T-helper 1 cell treated with Interleukin-12 subunit alpha and Interleukin-12 subunit beta and Interleukin-4 antibody, amounts not matched to agents 30 μg/mL and 1 μg/mL, for 36 hours (primary cell): ENCODE data around the gene RALGPS2.

ENCODE experiments used
- H3K27ac Mint-ChIP-seq: one replicate; pipeline ENCODE4 v1.8.0; 2021; ENCODE audit warnings: mild to moderate bottlenecking, mixed read lengths
- H3K27me3 Mint-ChIP-seq: one replicate; pipeline ENCODE4 v1.8.0; 2021; ENCODE audit warnings: low read depth, mixed read lengths
- H3K36me3 Mint-ChIP-seq: one replicate; pipeline ENCODE4 v1.8.0; 2021; ENCODE audit warnings: low read depth, mixed read lengths
- H3K4me1 Mint-ChIP-seq: one replicate; pipeline ENCODE4 v1.8.0; 2021; ENCODE audit warnings: low read depth, mixed read lengths
- H3K4me3 Mint-ChIP-seq: one replicate; pipeline ENCODE4 v1.8.0; 2021; ENCODE audit warnings: mild to moderate bottlenecking, moderate library complexity, mixed read lengths
- H3K9me3 Mint-ChIP-seq: one replicate; pipeline ENCODE4 v1.8.0; 2021; ENCODE audit warnings: mixed read lengths

Gene RALGPS2, protein sequence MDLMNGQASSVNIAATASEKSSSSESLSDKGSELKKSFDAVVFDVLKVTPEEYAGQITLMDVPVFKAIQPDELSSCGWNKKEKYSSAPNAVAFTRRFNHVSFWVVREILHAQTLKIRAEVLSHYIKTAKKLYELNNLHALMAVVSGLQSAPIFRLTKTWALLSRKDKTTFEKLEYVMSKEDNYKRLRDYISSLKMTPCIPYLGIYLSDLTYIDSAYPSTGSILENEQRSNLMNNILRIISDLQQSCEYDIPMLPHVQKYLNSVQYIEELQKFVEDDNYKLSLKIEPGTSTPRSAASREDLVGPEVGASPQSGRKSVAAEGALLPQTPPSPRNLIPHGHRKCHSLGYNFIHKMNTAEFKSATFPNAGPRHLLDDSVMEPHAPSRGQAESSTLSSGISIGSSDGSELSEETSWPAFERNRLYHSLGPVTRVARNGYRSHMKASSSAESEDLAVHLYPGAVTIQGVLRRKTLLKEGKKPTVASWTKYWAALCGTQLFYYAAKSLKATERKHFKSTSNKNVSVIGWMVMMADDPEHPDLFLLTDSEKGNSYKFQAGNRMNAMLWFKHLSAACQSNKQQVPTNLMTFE

DNA sequence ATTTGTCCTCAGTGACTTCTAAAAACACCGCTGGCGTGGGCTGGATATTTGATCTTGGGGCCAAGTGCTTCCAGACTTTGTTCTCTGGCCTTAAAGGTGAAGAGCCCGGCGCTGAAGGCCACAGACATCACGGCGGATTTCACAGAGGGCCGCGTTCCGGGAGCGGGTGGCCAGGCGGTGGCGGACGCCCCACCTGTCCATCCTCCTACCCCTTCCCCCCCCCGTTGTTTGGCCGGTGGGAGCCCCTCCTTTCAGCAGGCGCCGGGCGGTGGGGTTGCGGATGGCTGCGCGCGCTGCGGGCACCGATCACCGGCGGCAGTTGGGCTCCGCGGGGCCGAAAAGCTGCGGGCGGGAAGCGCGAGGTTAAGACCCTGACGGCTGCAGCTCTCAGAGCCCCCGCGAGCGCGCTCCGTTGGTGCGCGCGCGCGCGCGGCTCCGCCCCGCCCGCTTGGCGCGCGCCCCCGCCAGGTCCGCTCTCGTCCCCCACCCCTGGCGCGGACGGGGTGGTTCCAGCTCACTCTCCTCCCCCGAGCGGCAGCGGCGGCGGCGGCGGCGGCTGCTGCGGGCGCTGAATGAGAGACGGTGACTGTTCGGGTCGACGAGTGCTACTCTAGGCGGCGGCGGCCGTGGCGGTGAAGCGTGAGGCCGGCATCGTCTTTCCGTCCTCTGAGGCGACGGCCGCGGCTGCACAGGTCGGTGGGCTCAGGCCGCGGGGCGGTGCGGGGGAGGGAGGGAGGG lies at the start of gene RALGPS2:
Gene RALGPS2 (plus strand): TSS at position 517 of the 738 bp plus-strand sequence. CDS start 51,521 bp downstream, outside the sequence.
- H3K27me3 Mint-ChIP-seq = peaks cover 29% of the 10 kb centered on the region
- peak within 1 kb of the TSS; percentile 55 for H3K27ac Mint-ChIP-seq
- H3K9me3 Mint-ChIP-seq = no peaks in the 10 kb centered on the region
- no peaks in the 10 kb centered on the region for H3K36me3 Mint-ChIP-seq
- peak within 1 kb of the TSS; percentile 81 for H3K4me3 Mint-ChIP-seq
- peaks cover 10% of the 10 kb centered on the region for H3K4me1 Mint-ChIP-seq

DNA sequence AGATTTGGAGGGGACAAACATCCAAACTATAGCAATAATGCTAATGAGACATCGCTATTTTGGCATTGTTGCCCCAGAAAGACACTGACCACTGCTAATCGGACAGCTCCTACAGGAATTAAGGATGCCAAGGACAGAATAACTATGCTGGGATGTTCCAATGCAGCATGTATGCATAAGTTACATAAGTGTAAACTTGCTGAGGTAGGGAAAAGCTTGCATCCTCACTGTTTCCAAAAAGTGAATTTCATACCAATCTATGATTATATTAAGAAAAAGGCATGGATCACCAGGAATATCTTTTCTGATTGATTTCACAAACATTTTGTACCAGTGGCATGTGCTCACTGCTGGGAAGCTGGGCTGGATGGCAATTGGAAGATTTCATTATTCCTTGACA lies 45.8 kb upstream of the RALGPS2 start:
- Mint-ChIP-seq H3K27me3 (peaks cover 4% of the 10 kb centered on the region), H3K9me3 (peaks cover 3% of the 10 kb centered on the region), H3K4me3 (no peak overlapping the region), H3K27ac (no peak overlapping the region), H3K4me1 (no peaks in the 10 kb centered on the region), H3K36me3 (no peaks in the 10 kb centered on the region)

DNA sequence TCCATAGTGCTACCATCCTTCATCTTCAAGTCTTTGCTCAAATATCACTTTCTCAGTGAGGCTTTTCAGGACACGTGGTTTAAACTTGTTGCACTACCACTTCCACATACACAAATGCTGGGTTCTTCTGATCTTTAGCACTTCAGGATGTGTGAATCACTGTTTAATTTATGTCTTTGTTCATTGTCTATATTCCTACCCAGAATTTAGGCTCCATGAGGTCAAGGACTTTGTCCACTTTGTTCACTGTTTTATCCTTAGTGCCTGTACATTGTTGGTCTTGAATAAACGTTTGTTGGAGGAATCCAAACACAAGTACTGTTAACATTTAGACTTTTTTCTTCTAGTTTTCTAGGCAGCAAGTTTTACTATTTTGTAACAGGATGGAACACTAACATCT lies 42.6 kb upstream of the RALGPS2 start:
- Mint-ChIP-seq H3K27me3 (peaks cover 4% of the 10 kb centered on the region), H3K4me1 (no peaks in the 10 kb centered on the region), H3K9me3 (peaks cover 3% of the 10 kb centered on the region), H3K4me3 (no peak overlapping the region), H3K27ac (no peak overlapping the region), H3K36me3 (no peaks in the 10 kb centered on the region)

DNA sequence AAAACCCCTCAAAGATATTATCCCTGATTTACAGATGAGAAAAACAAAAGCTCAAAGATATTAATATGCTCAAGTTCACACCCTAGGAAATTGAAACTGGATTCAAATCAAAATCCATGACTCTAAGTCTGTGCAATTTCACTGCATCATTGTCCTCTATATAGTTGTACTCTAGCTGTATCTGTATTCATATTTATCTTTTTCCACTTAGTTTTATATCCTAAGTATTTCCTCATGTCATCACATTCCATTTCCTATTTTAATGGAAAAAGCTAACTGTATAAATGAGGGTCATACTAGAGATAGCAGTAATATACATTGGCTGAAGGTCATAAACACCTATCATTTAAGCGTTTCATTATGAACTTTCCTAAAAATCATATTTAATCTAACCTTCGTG lies 42.2 kb upstream of the RALGPS2 start:
- H3K27ac Mint-ChIP-seq = no peak overlapping the region
- H3K4me3 Mint-ChIP-seq = no peak overlapping the region
- H3K4me1 Mint-ChIP-seq = no peaks in the 10 kb centered on the region
- peaks cover 3% of the 10 kb centered on the region for H3K9me3 Mint-ChIP-seq
- no peaks in the 10 kb centered on the region for H3K36me3 Mint-ChIP-seq
- peaks cover 4% of the 10 kb centered on the region for H3K27me3 Mint-ChIP-seq

DNA sequence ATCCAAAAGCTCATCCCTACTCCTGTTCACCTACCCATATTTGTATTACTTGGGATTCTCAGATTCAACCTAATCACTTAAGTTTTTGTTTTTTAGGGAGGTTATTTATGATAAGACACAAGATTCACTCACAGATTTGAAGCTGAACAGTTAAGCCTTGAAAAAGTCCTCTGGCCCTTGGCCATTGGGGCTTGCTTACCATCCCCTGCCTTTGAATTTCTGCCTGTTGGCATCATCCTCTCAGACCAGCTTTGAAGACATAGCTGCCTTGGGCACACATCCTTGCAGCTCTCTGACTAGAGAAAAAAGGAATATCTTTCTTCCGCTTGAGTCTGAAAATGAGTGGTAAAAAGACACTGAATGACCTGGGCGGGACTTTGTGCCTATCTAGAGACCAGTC lies 41.8 kb upstream of the RALGPS2 start:
- Mint-ChIP-seq H3K27me3 (peaks cover 4% of the 10 kb centered on the region), H3K27ac (no peak overlapping the region), H3K36me3 (no peaks in the 10 kb centered on the region), H3K4me3 (no peak overlapping the region), H3K4me1 (no peaks in the 10 kb centered on the region), H3K9me3 (peaks cover 3% of the 10 kb centered on the region)

DNA sequence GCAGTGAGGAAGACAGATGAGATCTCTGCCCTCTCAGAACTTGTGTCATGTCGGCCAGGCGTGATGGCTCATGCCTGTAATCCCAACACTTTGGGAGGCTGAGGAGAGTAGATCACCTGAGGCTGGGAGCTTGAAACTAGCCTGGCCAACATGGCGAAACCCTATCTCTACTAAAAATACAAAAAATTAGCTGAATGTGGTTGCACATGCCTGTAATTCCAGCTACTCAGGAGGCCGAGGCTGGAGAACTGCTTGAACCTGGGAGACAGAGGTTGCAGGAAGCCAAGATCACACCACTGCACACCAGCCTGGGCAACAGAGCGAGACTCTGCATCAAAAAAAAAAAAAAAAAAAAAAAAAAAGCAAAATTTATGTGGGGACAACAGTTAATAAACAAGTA lies 40.9 kb upstream of the RALGPS2 start:
- Mint-ChIP-seq H3K36me3 (no peaks in the 10 kb centered on the region), H3K4me1 (no peaks in the 10 kb centered on the region), H3K4me3 (no peak overlapping the region), H3K27ac (no peak overlapping the region), H3K9me3 (peaks cover 3% of the 10 kb centered on the region), H3K27me3 (peaks cover 4% of the 10 kb centered on the region)

DNA sequence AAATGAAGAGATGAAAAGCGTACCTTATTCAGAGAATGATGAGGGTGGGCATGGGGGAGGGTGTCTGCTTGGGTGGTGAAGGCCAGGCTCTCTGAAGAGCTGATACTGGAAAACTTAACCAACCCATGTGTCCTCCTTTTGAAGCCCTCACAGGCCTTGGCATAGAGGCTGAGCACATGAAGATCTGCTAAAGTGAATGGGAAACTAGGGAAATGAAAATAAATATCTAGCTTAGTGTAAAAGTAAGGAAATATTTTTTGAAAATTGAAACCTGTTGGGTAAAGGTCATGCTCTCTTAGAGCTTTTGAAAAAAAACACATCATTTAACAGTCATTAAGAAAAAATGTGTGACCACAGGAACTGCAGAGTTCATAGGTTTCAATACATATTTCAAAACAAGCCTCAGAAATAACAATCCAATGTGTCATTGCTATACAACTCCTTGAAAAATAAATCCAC lies 40.5 kb upstream of the RALGPS2 start:
- Mint-ChIP-seq H3K4me1 (no peaks in the 10 kb centered on the region), H3K27ac (no peak overlapping the region), H3K4me3 (no peak overlapping the region)

DNA sequence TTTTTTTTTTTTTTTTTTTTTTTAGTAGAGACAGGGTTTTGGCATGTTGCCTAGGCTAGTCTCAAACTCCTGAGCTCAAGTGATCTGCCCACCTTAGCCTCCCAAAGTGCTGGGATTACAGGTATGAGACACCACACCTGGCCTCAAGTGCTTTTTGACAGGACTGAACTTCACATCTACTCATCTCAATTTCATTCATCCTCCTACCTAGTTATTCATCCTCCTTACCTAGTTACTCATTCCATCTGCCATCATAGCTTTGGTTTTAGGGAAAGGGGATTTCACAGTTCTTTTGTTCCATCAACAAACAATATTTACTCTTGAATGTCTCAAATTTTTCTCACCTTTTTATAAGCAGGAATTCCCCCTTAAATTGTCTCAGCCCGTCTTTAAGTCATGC lies 38.6 kb upstream of the RALGPS2 start:
- Mint-ChIP-seq H3K4me3 (no peak overlapping the region), H3K27ac (no peak overlapping the region), H3K36me3 (no peaks in the 10 kb centered on the region), H3K27me3 (no peaks in the 10 kb centered on the region), H3K9me3 (no peaks in the 10 kb centered on the region), H3K4me1 (no peaks in the 10 kb centered on the region)

More for the DNA sequence above, 40.5 kb upstream of the RALGPS2 start:
- Mint-ChIP-seq H3K9me3 (peaks cover 3% of the 10 kb centered on the region), H3K27me3 (peaks cover 4% of the 10 kb centered on the region), H3K36me3 (no peaks in the 10 kb centered on the region)

DNA sequence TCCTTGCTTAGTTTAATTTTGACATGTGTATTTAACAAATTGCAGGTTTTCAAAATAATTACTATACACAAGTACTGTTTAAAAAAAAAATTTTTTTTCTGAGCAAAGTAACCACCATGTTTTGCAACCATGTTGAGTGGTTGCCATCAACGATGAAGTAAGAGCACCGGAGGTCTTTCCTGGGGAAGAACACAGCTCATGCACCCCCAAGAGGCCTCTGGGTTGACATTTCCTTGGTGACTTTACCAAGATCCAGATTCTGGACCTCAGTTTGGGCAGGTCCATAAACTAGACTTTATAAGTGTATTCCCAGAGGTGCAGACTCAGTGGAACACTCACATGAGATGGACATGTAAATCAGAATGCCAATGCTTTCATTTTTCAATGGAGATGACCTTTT lies 36.8 kb upstream of the RALGPS2 start:
- no peak overlapping the region for H3K4me3 Mint-ChIP-seq
- no peaks in the 10 kb centered on the region for H3K36me3 Mint-ChIP-seq
- H3K27ac Mint-ChIP-seq = no peak overlapping the region
- no peaks in the 10 kb centered on the region for H3K27me3 Mint-ChIP-seq
- no peaks in the 10 kb centered on the region for H3K4me1 Mint-ChIP-seq
- no peaks in the 10 kb centered on the region for H3K9me3 Mint-ChIP-seq

DNA sequence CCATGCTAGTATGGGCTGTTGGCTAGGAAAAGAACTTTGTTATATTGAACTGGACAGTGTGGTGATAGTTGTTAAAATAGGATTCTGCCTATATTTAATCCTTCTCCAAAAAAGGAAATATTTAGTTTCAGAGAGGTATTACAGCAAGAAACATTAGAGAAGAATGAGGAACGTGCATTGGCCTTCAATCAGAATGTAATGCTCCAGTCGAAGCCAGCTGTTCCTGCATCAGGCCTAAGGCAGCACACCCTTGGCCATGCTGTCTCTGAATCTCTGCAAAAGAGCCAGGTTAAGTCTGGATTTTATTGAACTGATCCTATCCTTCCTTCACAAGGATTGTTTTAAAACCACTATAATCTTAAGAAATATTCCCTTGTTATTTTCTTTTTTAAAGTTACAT lies 35.3 kb upstream of the RALGPS2 start:
- Mint-ChIP-seq H3K27ac (no peak overlapping the region), H3K4me3 (no peak overlapping the region), H3K36me3 (no peaks in the 10 kb centered on the region), H3K27me3 (no peaks in the 10 kb centered on the region), H3K4me1 (no peaks in the 10 kb centered on the region), H3K9me3 (no peaks in the 10 kb centered on the region)

DNA sequence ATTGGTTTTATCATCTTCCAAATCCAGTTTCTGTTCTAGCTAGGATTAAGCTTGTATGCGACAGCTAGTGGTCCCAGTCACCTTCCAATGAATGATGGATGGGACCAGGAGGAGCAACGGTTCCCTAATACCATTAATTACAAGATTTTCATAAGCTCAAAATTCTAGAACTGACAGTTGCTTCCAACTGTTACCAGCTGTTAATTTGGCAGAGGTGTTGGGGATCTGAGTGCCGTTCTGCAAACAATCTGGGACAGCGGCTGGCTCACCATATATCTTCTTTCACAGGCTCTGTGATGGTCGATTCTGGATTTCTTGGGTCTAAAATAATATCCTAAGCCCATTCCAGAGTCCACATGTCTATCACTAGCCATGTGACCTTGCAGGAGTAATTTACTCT lies 34.5 kb upstream of the RALGPS2 start:
- Mint-ChIP-seq H3K4me3 (no peak overlapping the region), H3K4me1 (no peaks in the 10 kb centered on the region), H3K27ac (no peak overlapping the region), H3K9me3 (no peaks in the 10 kb centered on the region), H3K27me3 (no peaks in the 10 kb centered on the region), H3K36me3 (no peaks in the 10 kb centered on the region)

DNA sequence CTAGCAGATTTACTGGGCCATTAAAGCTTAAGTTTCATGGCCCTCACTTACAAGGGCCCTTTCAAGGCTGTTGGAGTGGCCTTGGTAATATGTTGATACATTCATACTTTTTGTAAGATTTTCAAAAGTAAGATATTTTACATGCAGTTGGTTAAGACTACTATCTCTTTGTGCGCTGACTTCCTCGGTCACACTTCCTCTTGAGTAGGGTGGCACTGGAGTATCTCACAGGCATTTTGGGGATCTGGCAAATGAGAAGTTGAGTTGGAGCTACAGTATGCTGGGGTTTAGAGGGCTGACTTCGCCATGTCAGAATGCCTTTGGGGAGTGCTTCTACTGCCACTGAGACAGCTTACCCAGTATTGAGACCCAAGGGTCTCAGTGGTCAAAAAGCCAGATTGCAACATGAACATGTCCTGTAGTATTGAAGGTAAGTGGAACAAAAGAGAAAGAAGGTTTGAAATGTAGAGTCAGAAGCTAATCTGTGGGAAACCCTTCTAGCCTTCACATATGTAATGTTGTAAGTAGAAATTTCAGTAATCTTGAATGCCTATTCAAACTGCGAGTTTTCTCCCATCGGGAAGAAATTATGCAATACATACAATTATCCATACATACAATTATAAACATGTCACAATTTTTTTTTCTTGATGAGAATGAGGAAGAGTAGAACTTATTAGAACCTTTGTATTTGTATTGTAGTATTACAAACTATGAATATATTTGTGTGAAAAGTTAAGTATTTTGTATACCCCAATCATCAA lies 32.3 kb upstream of the RALGPS2 start:
- Mint-ChIP-seq H3K27ac (no peak overlapping the region), H3K27me3 (no peaks in the 10 kb centered on the region), H3K9me3 (no peaks in the 10 kb centered on the region), H3K4me1 (no peaks in the 10 kb centered on the region), H3K36me3 (no peaks in the 10 kb centered on the region), H3K4me3 (no peak overlapping the region)

DNA sequence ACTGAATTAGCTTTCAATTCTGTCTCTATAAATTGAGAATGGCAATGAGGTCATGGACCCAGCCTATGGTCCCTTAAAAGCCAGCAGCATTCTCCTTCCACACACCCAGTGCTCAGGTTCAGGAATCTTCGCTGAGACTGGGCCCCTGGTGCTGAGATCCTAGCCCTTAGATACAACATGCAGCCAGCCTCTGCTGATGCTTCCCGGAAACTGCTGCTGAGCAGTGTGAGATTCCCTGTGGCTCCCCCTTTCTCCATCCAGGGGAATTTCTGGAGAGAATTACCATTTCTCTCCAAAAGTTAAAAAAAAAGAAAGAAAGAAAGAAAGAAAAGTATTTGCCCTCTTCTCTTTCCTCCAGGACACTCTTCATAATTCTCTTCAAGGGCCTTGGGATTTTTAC lies 31.7 kb upstream of the RALGPS2 start:
- Mint-ChIP-seq H3K4me3 (no peak overlapping the region), H3K4me1 (no peaks in the 10 kb centered on the region), H3K27me3 (no peaks in the 10 kb centered on the region), H3K27ac (no peak overlapping the region), H3K36me3 (no peaks in the 10 kb centered on the region), H3K9me3 (no peaks in the 10 kb centered on the region)

DNA sequence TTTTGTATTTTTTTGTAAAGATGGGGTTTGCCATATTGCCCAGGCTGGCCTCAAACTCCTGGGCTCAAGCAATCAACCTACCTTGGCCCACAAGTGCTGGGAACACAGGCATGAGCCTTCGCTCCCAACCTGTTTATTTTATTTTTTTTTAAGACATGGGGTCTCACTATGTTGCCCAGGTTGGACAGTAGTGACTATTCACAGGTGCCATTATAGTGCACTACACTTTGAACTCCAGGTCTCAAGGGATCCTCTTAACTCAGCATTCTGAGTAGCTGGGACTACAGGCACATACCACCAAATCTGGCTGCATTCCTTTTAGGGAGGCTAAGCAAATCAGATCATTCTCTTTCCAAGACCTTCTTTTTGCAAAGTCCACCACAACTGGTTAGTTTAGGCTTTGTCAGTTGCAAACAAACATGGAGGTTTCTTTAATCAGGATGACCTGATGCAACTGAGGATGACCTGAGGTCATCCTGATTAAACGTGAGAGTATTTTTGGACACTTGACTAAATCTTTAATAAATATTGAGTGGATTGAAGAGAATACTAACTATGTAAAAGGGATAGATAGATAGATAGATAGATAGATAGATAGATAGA lies 30.0 kb upstream of the RALGPS2 start:
- no peaks in the 10 kb centered on the region for H3K9me3 Mint-ChIP-seq
- no peaks in the 10 kb centered on the region for H3K27me3 Mint-ChIP-seq
- no peaks in the 10 kb centered on the region for H3K36me3 Mint-ChIP-seq
- H3K4me3 Mint-ChIP-seq = no peak overlapping the region
- no peak overlapping the region for H3K27ac Mint-ChIP-seq
- no peaks in the 10 kb centered on the region for H3K4me1 Mint-ChIP-seq
